Activated CD4-positive, CD25-positive, alpha-beta regulatory T cell treated with anti-CD3 and anti-CD28 coated beads, Interleukin-2, amount 50 U/mL, for 72 hours (primary cell): ENCODE results near the gene ZFPM1.

Experiments
- DNase-seq: peaks from one replicate; pipeline ENCODE4 v3.0.0; 2021

ZFPM1 gene

DNA sequence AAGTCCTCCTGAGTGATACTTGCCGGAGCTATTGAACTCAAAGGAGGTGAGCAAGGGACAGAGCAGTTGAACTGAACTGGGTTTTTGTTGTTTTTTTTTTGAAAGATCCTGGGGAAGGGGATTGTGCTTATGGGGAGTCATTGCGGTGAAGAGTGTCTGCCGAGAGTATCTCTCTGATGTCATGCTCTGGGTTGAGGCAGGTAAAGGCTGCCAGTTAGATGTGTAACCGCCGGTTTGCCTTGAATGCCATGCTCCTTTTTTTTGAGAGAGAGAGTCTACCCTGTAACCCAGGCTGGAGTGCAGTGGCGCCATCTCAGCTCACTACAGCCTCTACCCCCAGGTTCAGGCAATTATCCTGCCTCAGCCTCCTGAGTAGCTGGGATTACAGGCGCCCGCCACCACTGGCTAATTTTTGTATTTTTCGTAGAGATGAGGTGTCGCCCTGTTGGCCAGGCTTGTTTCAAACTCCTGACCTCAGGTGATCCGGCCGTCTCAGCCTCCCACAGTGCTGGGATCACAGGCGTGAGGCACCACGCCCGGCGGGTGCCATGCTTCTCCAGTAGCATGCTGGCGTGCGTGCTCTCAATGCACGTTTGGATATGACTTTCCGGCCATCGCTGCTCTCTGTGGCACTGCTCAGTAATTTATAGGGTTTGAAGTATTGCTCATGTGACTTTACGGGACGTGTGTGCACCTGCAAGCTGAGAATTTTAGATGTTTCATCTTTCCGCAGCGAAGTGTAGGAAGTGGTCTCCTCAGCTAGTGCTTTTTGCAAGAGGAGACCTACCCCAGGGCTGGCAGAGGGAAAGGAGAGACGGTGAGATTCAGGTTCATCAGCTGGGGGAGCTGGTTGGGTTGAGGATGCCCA lies 125.6 kb downstream of the ZFPM1 start:
- no peak for DNase-seq

DNA sequence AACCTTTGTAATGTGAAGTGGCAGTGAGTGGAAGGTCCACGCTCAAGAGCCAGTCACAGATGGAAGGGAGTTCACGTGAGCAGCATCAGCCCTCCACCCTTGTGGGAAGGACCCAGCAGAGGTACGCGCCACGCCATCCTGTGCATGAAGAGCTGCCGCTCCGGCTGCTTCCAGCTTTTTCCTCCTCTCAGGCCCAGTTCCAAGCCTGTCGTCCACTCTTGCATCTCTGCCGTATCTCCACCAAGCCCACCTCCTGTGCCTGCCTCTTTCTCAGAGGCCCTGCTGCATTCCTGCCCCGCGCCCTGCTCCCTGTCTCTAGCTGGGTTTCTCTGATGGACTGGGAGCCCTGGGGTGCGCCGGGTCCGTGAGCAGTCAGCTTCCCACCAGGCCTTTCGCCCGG lies 127.3 kb downstream of the ZFPM1 start:
- no peak for DNase-seq

DNA sequence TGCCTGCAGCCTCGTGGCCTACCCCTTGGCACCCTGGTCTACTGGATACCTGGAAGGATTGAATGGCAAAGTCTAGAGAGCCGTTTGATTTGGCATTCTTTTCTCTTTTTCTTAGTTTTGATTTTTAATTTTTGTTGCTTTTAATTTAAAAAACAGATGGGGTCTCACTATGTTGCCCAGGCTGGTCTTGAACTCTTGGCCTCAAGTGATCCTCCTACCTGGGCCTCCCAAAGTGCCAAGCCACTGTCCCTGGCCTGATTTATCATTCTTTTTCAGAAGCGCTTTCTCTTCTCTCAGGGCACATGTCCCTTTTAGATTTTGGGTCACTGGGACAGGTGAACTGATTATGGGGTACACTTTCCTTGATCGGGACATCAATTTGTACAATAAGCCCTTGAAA lies 128.0 kb downstream of the ZFPM1 start:
- no peak for DNase-seq

DNA sequence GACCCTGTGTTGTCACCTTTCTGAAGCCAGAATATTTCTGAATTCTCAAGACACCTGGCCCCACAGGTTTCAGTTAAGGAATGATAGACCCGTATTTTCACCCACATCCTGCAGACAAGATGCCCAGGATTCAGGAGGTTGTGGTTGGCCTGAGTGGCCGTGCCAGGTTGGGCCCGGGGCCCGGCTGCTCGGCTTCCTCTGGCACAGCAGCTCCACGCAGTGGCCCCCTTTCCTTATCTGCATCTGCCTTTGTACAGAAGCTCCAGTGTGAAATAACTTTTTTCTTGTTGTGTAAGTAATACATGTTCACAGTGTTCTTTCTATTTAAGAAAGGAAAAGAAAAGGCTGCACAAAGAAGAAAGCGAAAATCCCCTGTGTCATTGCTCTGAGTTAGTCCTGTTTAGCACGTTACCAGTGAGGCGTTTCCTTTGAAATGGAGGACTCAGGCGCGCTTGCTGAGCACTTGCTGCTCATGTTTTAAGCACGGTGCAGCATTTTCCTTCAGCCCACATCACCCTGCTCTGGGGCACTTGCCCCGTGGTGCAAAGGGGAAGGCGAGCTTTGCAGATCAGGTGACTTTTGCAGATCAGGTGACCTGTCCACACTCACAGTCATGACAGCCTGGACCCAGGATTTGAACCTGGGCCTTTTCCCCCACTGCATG lies 130.0 kb downstream of the ZFPM1 start:
- DNase-seq = no peak

DNA sequence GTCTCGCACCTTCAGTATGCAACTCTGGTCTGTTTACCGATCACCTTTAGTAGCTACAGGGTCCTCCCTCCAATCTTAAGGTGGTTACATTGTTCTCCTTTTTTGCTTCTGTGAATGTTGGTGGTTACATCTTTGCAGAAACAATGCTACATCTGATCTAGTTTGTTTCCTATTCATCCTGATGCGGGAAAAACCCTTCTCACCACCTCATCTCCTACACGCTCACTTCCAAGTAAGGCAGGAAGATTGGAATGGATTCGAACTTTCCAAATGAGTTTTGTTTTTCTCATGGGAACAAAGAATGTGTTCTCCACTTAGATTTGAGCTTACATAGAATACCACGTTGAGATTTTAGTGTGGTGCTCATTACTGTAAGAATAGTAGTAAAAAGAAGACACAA lies 131.6 kb downstream of the ZFPM1 start:
- no peak for DNase-seq

DNA sequence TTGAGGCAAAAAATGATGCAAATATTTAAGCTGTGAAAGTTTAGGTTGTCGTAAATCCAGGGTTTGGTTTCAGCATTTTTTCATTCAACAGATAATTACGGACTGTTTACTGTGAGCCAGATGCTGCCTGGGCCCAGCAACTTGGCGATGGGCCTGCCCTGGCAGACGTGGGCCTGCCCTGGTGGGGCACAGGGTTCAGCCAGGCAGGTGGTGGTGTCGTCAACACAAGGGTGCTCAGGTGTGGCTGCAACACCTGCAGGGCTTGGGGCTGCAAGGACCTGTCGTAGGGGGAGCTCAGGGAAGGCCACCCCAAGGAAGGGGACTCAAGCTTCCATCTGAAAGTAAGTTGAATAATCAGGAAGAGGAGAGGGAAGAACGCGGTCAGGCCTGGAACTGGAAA lies 132.2 kb downstream of the ZFPM1 start:
- no peak for DNase-seq

DNA sequence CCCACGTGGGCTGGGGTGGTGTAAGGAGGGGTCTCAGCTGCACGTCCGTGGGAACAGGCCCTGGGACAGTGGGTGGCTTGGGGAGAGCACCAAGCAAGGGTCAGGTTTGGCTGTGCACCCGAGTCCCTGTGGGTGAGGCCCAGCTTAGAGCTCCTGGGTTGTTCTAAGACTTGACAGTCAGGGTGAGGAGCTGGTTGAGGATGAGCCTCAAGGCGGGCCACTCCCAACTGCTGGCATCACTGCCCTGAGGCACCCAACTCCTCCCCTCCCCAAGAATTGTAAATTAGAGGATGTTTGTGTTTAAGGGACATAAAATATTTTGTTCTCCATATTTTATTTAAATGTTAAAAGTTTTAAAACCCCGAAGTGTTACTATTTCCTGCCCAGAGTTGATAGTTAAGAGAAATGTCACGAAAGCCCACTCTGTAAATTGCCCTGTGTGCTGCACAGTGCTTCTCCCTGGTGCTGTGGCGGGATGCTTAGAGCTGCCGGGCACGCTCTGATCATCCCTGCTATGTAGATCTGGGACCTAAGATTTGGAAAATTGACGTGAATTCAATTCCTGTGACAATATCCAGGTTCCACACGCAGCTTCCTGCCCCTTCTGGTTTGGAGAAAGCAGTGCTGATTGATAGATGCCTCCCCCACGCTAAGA lies 133.0 kb downstream of the ZFPM1 start:
- DNase-seq = no peak
